ENCODE data around the gene LRP8. TPM values are rescaled to one million over a fixed set of nuclear protein-coding genes. Genes with fewer than 3 reads are reported as not detected.

Gene LRP8
- total RNA-seq, 1 donor from 2014 or later: 19.9 TPM

DNA sequence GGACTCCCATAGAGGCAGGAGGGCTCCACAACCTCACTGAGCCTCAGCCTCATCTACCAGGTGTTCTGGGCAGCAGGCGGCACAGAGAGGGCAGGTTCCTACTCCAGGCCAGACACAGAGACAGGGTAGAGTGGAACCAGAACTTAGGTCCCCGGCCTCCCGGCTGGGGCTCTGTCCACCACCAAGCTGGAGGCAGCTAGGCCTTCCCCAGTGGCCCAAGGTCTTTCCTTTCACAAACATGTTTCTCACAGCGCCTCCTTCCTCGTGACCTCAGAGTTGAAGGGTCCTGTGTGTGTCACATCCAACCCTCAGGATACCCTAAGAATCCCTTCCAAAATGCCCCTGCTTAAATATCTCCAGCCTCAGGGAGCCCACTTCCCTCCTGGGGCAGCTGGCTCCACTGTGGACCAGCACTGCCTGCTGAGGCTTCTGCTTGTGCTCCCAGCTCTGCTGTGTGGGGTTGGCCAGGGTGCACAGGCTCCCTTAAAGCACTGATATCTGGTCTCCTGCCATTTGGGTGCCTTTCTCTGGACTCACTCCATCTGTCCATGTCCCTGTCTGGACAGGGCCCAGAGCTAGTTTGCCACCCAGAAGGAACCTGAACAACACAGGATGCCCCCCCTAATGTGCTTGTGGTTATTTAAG is 56.3 kb downstream of the LRP8 start:
- peaks cover 12% of the 10 kb centered on the region for H3K9me3 Mint-ChIP-seq
- no peaks in the 10 kb centered on the region for H3K4me1 Mint-ChIP-seq
- H3K36me3 Mint-ChIP-seq: peaks cover 18% of the 10 kb centered on the region
- no peak for DNase-seq (ENCODE audit: low spot score in 2 of 2, unreplicated experiment in 2 of 2)
- TF ChIP-seq, protein P1, sequence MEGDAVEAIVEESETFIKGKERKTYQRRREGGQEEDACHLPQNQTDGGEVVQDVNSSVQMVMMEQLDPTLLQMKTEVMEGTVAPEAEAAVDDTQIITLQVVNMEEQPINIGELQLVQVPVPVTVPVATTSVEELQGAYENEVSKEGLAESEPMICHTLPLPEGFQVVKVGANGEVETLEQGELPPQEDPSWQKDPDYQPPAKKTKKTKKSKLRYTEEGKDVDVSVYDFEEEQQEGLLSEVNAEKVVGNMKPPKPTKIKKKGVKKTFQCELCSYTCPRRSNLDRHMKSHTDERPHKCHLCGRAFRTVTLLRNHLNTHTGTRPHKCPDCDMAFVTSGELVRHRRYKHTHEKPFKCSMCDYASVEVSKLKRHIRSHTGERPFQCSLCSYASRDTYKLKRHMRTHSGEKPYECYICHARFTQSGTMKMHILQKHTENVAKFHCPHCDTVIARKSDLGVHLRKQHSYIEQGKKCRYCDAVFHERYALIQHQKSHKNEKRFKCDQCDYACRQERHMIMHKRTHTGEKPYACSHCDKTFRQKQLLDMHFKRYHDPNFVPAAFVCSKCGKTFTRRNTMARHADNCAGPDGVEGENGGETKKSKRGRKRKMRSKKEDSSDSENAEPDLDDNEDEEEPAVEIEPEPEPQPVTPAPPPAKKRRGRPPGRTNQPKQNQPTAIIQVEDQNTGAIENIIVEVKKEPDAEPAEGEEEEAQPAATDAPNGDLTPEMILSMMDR (IDR thresholded peaks at IDR 0.05; ENCODE audit: unreplicated experiment): no peak
- H3K4me3 Mint-ChIP-seq: no peak overlapping the region
- no peak overlapping the region for H3K27ac Mint-ChIP-seq
- H3K27me3 Mint-ChIP-seq (ENCODE audit: low read depth): no peaks in the 10 kb centered on the region

DNA sequence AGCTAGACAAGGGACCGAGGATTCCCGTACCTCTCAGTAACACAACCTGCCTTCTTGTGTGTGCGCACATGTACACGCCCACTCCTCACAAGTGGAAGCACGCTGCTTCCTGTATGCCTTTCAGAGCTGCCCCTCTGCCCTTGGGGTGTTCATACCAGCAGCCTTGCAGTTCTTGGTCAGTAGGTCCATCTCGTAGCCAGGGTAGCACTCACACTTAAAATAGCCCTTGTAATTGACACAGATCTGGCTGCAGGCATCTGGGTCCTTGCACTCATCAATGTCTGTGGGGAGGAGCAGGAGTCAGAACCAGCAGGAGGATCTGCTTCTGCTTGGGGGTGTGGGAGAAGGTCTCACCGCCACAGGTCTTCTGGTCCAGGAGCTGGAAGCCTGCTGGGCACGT is 57.0 kb downstream of the LRP8 start:
- Mint-ChIP-seq H3K4me3 (no peak overlapping the region), H3K27ac (no peak overlapping the region), H3K4me1 (no peaks in the 10 kb centered on the region), H3K36me3 (peaks cover 18% of the 10 kb centered on the region), H3K9me3 (peaks cover 12% of the 10 kb centered on the region), H3K27me3 (ENCODE audit: low read depth) (no peaks in the 10 kb centered on the region)
- no peak for DNase-seq (ENCODE audit: low spot score in 2 of 2, unreplicated experiment in 2 of 2)
- TF ChIP-seq, protein P1 (IDR thresholded peaks at IDR 0.05; ENCODE audit: unreplicated experiment): no peak

DNA sequence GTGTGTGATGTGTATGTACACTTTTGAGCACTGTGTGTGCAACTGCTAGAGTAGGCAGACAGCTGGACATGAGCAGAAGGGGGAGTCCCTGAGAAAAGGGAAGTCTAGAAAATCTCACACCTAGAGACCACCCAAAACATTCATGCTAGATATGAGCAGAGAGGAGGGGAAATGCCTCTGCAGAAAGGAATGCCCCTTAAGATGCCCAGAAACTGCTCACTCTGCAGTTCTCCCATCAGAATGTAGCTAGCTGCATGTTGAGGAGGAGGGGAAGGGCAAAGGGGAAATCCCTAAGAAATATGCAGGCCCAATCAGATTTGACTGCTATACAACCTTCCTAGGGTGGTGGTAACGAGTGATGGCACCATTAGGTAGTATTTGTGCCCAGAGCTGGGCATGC is 57.8 kb downstream of the LRP8 start:
- peaks cover 12% of the 10 kb centered on the region for H3K9me3 Mint-ChIP-seq
- H3K36me3 Mint-ChIP-seq: peaks cover 18% of the 10 kb centered on the region
- no peak overlapping the region for H3K27ac Mint-ChIP-seq
- H3K4me1 Mint-ChIP-seq: no peaks in the 10 kb centered on the region
- H3K4me3 Mint-ChIP-seq: no peak overlapping the region
- no peaks in the 10 kb centered on the region for H3K27me3 Mint-ChIP-seq (ENCODE audit: low read depth)
- no peak for DNase-seq (ENCODE audit: low spot score in 2 of 2, unreplicated experiment in 2 of 2)
- TF ChIP-seq, protein P1 (IDR thresholded peaks at IDR 0.05; ENCODE audit: unreplicated experiment): no peak

DNA sequence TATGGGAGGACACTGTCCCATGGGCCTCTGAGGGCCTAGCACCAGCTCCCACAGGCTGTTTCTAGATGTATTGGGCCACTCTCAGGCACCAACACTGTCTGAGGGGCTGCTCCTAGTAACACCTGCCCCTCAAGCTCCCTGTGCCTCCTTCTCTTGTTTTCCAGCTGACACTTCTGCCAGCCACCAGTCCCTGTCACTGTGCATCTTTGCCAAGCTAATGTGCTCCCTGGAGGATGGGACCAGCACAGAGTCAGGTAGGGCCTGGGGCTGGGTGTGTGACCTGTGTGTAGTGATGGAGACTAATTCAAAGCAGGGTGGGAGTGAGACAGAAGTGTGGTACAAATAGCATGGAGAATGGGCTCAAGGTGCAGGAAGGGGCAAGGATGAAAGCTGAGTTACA is 60.1 kb downstream of the LRP8 start:
- Mint-ChIP-seq H3K27me3 (ENCODE audit: low read depth) (no peaks in the 10 kb centered on the region), H3K27ac (no peak overlapping the region), H3K36me3 (peaks cover 18% of the 10 kb centered on the region), H3K4me1 (no peaks in the 10 kb centered on the region), H3K4me3 (no peak overlapping the region), H3K9me3 (peaks cover 12% of the 10 kb centered on the region)
- TF ChIP-seq, protein P1 (IDR thresholded peaks at IDR 0.05; ENCODE audit: unreplicated experiment): no peak
- no peak for DNase-seq (ENCODE audit: low spot score in 2 of 2, unreplicated experiment in 2 of 2)

DNA sequence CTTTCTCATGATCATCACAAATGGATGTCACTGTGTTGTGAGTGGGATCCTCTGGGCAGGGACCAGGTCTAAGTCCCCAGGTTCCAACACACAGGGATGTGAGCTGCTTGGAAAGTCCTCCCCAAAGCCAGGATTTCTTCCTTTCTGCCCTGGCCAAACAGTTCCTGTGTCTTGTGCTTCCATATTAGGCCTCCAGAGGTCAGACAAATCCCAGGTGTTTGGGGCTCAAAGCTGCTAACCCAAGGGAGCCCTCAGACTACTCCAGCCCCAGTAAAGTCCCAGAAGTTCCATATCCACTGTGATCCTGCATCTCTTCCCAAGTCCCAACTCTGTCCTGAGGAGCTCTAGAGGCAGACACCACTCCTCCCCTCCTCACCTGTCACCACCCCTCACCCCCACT is 61.8 kb downstream of the LRP8 start:
- Mint-ChIP-seq H3K4me1 (no peaks in the 10 kb centered on the region), H3K9me3 (peaks cover 11% of the 10 kb centered on the region), H3K27me3 (ENCODE audit: low read depth) (no peaks in the 10 kb centered on the region), H3K4me3 (no peak overlapping the region), H3K36me3 (peaks cover 10% of the 10 kb centered on the region), H3K27ac (no peak overlapping the region)
- TF ChIP-seq, protein P1 (IDR thresholded peaks at IDR 0.05; ENCODE audit: unreplicated experiment): no peak
- no peak for DNase-seq (ENCODE audit: low spot score in 2 of 2, unreplicated experiment in 2 of 2)

DNA sequence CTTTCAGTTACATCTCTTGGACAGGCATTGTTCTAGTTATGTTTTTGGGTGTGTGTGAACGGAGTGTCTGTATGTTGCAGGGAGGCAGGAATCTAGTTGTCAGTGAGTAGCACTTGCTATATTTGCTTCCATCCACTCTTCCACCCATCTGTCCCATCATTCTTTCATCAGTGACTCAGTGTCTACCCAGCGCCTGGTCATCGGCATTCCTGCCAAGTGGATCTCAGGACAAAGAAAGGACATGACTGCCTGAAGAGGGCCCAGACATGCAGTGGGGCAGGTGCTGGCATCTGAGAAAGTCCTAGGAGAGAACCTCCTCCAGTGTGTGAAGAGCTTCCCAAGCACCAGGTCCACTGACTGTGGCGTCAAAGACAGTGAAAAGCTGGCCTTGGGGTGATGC is 62.3 kb downstream of the LRP8 start:
- Mint-ChIP-seq H3K4me1 (no peaks in the 10 kb centered on the region), H3K9me3 (peaks cover 7% of the 10 kb centered on the region), H3K36me3 (peaks cover 6% of the 10 kb centered on the region), H3K4me3 (no peak overlapping the region), H3K27me3 (ENCODE audit: low read depth) (no peaks in the 10 kb centered on the region), H3K27ac (no peak overlapping the region)
- TF ChIP-seq, protein P1 (IDR thresholded peaks at IDR 0.05; ENCODE audit: unreplicated experiment): no peak
- DNase-seq (ENCODE audit: low spot score in 2 of 2, unreplicated experiment in 2 of 2): no peak

Data from mesothelial cell of epicardium (in vitro differentiated cells).